K562 (cell line): Measurements from ENCODE around the gene SUSD3. TPM values are rescaled to one million over a fixed set of nuclear protein-coding genes. Genes with fewer than 3 reads are reported as not detected.

Experiments
- ATAC-seq: fragments of 200-7000 bp; cut with Tn5 transposase; 3 replicates; pipeline ENCODE4 v1.9.1; 2020; ENCODE audit warnings: moderate library complexity
- BruUV-seq: library from RNA; stranded (reverse); fragments of 400-500 nt; replicated peaks from 2 replicates; lab custom pipeline; 2021; lab: Mats Ljungman, UMichigan
- CTCF ChIA-PET: fragments of 300-600 bp; formaldehyde crosslinking; extraction: SDS; loops from one replicate; lab custom pipeline; 2021; ENCODE audit warnings: low intra/inter-chr PET ratio; lab: Yijun Ruan, JAX
- POLR2A ChIA-PET: fragments of 300-600, 350-650 bp; sonication (Branson Sonifier 250); formaldehyde crosslinking; extraction: SDS; loops from one replicate; lab custom pipeline; 2021; ENCODE audit warnings: antibody characterized with exemption, inconsistent platforms; lab: Yijun Ruan, JAX
- DNase-seq, 4 experiments: peaks; one replicate each; pipeline versions ENCODE4 v3.0.0 to v3.0.0-alpha.2; 2011 to 2018; ENCODE audit warnings: low spot score in 3 of 4, mixed read lengths in 3 of 4; ENCODE audit errors: extremely low read depth in 1 of 4
- FAIRE-seq: peaks from 2 replicates; lab custom pipeline; 2011; peaks lifted over from hg19 to GRCh38; lab: Jason Lieb, UNC
- H2AFZ ChIP-seq: 2 replicates; pipeline ENCODE4 v1.6.0; 2011; ENCODE audit warnings: low read depth, low read length, control low read depth, inconsistent platforms
- H3K27ac ChIP-seq: fragments of 200-600 bp; 3 replicates; pipeline ENCODE4 v1.8.0; 2011; ENCODE audit warnings: low read depth, mild to moderate bottlenecking, control low read depth, inconsistent platforms, low read length, moderate library complexity, mixed read lengths; ENCODE audit errors: extremely low read depth
- H3K27me3 ChIP-seq, 2 experiments: fragments of 300-600 bp in 1 of 2; 2 replicates in 1 of 2; 3 replicates in 1 of 2; pipeline versions ENCODE4 v1.6.0 to v1.8.0; 2011; ENCODE audit warnings: inconsistent platforms in 2 of 2, low read length in 2 of 2, mild to moderate bottlenecking in 1 of 2, mixed read lengths in 1 of 2, moderate library complexity in 1 of 2; ENCODE audit not compliant: control insufficient read depth in 2 of 2, insufficient read depth in 2 of 2
- H3K36me3 ChIP-seq: fragments of 300-600 bp; 3 replicates; pipeline ENCODE4 v1.8.0; 2011; ENCODE audit warnings: mild to moderate bottlenecking, low read length, inconsistent platforms; ENCODE audit not compliant: control insufficient read depth, insufficient read depth
- H3K4me1 ChIP-seq, 2 experiments: fragments of 200-600 bp in 1 of 2; replicated peaks in 1 of 2; 2 replicates in 1 of 2; 3 replicates in 1 of 2; pipeline versions ENCODE4 v1.5.1 to v1.8.0; 2011; ENCODE audit warnings: inconsistent platforms in 2 of 2, low read length in 2 of 2, mild to moderate bottlenecking in 1 of 2, mixed read lengths in 1 of 2, moderate library complexity in 1 of 2; ENCODE audit not compliant: control insufficient read depth in 2 of 2, insufficient read depth in 2 of 2
- H3K4me2 ChIP-seq: 2 replicates; pipeline ENCODE4 v1.6.1; 2011; ENCODE audit warnings: low read length, control low read depth, inconsistent platforms, mixed read lengths; ENCODE audit not compliant: insufficient read depth
- H3K4me3 ChIP-seq: fragments of 200-600 bp; sonication (generic), shearing (Covaris generic); 2 replicates; pipeline ENCODE4 v1.5.1; 2016; ENCODE audit warnings: control low read depth, inconsistent platforms
- H3K79me2 ChIP-seq: fragments of 200-600 bp; 3 replicates; pipeline ENCODE4 v1.8.0; 2011; ENCODE audit warnings: low read length, inconsistent platforms; ENCODE audit not compliant: control insufficient read depth, insufficient read depth
- H3K9ac ChIP-seq, 2 experiments: 2 replicates each; pipeline versions ENCODE4 v1.6.0 to v1.6.1; 2011; ENCODE audit warnings: low read depth in 2 of 2, low read length in 2 of 2, control low read depth in 1 of 2, inconsistent platforms in 1 of 2, mild to moderate bottlenecking in 1 of 2, mixed read lengths in 1 of 2; ENCODE audit not compliant: insufficient read depth in 1 of 2
- H3K9me1 ChIP-seq: one replicate; pipeline ENCODE4 v1.6.0; 2011; ENCODE audit warnings: inconsistent platforms, mild to moderate bottlenecking, low read length, moderate library complexity; ENCODE audit not compliant: control insufficient read depth, insufficient read depth
- H3K9me3 ChIP-seq: replicated peaks from 2 replicates; pipeline ENCODE4 v1.5.1; 2011; ENCODE audit warnings: low read depth, low read length, inconsistent platforms; ENCODE audit not compliant: control insufficient read depth, insufficient read depth
- H4K20me1 ChIP-seq: replicated peaks from 2 replicates; pipeline ENCODE4 v1.6.1; 2011; ENCODE audit warnings: low read length, inconsistent platforms, mixed read lengths; ENCODE audit not compliant: control insufficient read depth, insufficient read depth
- GTF2B ChIP-seq: IDR thresholded peaks from 2 replicates; pipeline ENCODE4 v1.6.1; 2011; ENCODE audit not compliant: insufficient read length; ENCODE audit errors: extremely low read depth
- NFYB ChIP-seq: IDR thresholded peaks from 2 replicates; pipeline ENCODE4 v1.6.1; 2011; ENCODE audit warnings: mild to moderate bottlenecking, moderate library complexity; ENCODE audit not compliant: insufficient read length; ENCODE audit errors: extremely low read depth
- PCBP2 ChIP-seq: fragments of 200-400 bp; formaldehyde crosslinking; IDR thresholded peaks from 2 replicates; pipeline ENCODE4 v1.6.1; 2018; ENCODE audit warnings: low read length, low read depth, mild to moderate bottlenecking, moderate library complexity; ENCODE audit not compliant: poor library complexity, severe bottlenecking
- POLR2G ChIP-seq: fragments of 200-400 bp; formaldehyde crosslinking; IDR thresholded peaks from 2 replicates; pipeline ENCODE4 v1.6.1; 2017; ENCODE audit warnings: low read depth, mild to moderate bottlenecking, antibody characterized with exemption, low read length, moderate library complexity
- U2AF1 ChIP-seq: fragments of 200-400 bp; formaldehyde crosslinking; optimal IDR thresholded peaks from 2 replicates; pipeline ENCODE3; 2017; ENCODE audit warnings: mild to moderate bottlenecking, low read depth, low read length, moderate library complexity
- WGBS: fragments of 100-300 bp; shearing (Covaris generic); methylation state at CpG from one replicate; pipeline ENCODE4 v1.1.6; 2016; ENCODE audit warnings: low coverage, mixed read lengths; ENCODE audit not compliant: insufficient coverage; ENCODE audit errors: missing lambda C conversion rate; 5-methylcytosine and 5-hydroxymethylcytosine counted together
- in situ Hi-C: fragments of 300-500 bp; cut with MboI; formaldehyde crosslinking; loops from 4 replicates; pipeline ENCODE4 v1.15.0; 2018; ENCODE audit warnings: inconsistent platforms, mixed read lengths
- intact Hi-C: fragments of 100-400 bp; cut with micrococcal nuclease; formaldehyde crosslinking; loops from 2 replicates; pipeline ENCODE4 v1.14.2; 2022
- polyA plus RNA-seq, 8 experiments: library from polyadenylated mRNA; depleted of rRNA in 4 of 8; stranded (reverse) in 5 of 8; unstranded in 3 of 8; fragments of >200 nt; fragmentation: Nextera tagmentation in 2 of 8; fragmentation: Illumina TruSeq in 1 of 8; extraction: Ambion mirVana in 2 of 8; extraction: Trizol in 1 of 8; gene quantifications; 2 replicates each; pipeline versions ENCODE4 v1.2.1 to v1.2.3, GENCODE V29; 2011 to 2014; ENCODE audit warnings: inconsistent platforms in 1 of 8, missing spikeins in 1 of 8
- total RNA-seq, 7 experiments: library from RNA; depleted of rRNA in 6 of 7; stranded (reverse); fragments of >200 nt in 6 of 7; fragmentation: Illumina TruSeq in 2 of 7; extraction: Trizol in 2 of 7; gene quantifications; 2 replicates each; pipeline versions ENCODE4 v1.2.1 to v1.2.3, GENCODE V29; 2011 to 2021; ENCODE audit warnings: low replicate concordance in 1 of 7

SUSD3 gene
- total and polyA plus RNA-seq, 9 of the 15 experiments (the other 6 are each of a cell fraction or from before 2014, with no cell fraction given), result 1.3 to 21.7 (median 11.4) TPM

GRCh38 chr9:93017621-93018020, 40.9 kb upstream of the SUSD3 start:
- FAIRE-seq (no peak), ATAC-seq (no peak), DNase-seq (no peak)
- no TSS peak for BruUV-seq
- no peaks in the 10 kb centered on the region for H3K79me2 ChIP-seq
- intact Hi-C loops, result no loop called here
- ChIA-PET CTCF (no interaction called here), POLR2A (no interaction called here)
- H3K4me3 ChIP-seq, result no peak overlapping the region
- H3K9me1 ChIP-seq, result no peaks in the 10 kb centered on the region
- H3K9me3 ChIP-seq, result no peaks in the 10 kb centered on the region
- H3K36me3 ChIP-seq, result no peaks in the 10 kb centered on the region
- no peak overlapping the region for H3K4me2 ChIP-seq
- H4K20me1 ChIP-seq, result peaks cover 12% of the 10 kb centered on the region
- H3K4me1 ChIP-seq, result no peaks in the 10 kb centered on the region
- H3K9ac ChIP-seq, result no peak overlapping the region
- peaks cover 33 to 76% of the 10 kb centered on the region in 2 experiments; a peak in 4 of 5 replicates for H3K27me3 ChIP-seq
- no peak for TF ChIP-seq PCBP2
- TF ChIP-seq NFYB, result no peak
- no peak for TF ChIP-seq POLR2G
- no peak for TF ChIP-seq GTF2B
- no peak for TF ChIP-seq U2AF1
- no peak overlapping the region for H2AFZ ChIP-seq
- in situ Hi-C loops, result loop anchor here (25.0 kb wide), 1 partner anchor 295 kb away; no protein-coding TSS in a partner anchor
- no peak overlapping the region for H3K27ac ChIP-seq
- 0% methylated on average over 8 of the region's 9 CpGs for WGBS
